GM12801 (cell line): ENCODE data around the gene OTUB1.

Source experiments
- TF ChIP-seq, protein P1 (sequence below): IDR thresholded peaks from one replicate; pipeline ENCODE4 v1.5.1; 2011; ENCODE audit warnings: control low read depth; ENCODE audit not compliant: insufficient read length; ENCODE audit errors: extremely low read depth

The OTUB1 gene

DNA sequence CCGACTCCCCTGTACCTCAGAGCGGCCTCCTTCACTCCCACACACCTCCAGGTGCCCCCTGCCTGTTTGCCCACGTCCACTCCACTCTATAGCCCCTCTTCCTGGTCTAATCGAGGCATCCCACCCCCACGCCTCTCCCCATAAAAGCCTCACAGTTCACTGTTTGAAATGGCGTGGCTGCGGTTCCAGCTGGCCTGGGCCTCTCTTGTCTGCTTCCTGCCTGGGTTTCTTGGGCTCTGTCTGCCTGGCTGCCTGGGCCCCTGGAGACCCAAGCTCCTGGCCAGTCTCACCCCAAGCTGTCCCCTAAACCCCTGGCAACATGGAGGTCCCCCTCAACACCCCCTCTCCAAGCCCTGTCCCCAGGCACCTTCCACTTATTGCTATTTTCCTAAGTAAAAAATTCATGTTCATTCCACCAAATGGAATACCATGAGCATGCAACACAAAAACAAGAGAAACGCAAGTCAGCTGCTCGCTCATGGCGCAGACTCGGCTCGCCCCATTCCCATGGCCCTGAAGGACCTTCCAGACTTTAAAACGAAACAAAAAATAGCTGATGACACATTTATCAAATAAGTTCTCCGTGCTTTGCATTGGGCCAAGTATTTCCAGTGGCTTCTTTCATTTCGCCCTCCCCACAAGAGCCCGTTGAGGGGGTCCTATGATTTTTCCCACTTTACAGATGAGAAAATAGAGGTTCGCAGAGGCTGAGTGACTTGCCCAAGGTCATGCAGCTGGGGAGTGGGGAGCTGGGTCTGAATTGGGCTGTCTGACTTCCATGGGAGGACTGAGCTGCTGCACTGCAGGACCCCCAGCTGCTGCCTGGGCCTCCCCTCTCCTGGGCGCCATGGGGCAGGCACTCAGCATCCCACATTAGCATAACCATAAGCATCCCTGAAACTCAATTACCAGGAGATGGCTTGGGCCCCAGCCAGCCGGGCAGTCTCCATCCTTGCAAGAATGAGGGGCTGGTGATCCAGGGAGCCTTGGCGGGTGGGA lies 37.8 kb downstream of the OTUB1 start:
- TF ChIP-seq, protein P1, sequence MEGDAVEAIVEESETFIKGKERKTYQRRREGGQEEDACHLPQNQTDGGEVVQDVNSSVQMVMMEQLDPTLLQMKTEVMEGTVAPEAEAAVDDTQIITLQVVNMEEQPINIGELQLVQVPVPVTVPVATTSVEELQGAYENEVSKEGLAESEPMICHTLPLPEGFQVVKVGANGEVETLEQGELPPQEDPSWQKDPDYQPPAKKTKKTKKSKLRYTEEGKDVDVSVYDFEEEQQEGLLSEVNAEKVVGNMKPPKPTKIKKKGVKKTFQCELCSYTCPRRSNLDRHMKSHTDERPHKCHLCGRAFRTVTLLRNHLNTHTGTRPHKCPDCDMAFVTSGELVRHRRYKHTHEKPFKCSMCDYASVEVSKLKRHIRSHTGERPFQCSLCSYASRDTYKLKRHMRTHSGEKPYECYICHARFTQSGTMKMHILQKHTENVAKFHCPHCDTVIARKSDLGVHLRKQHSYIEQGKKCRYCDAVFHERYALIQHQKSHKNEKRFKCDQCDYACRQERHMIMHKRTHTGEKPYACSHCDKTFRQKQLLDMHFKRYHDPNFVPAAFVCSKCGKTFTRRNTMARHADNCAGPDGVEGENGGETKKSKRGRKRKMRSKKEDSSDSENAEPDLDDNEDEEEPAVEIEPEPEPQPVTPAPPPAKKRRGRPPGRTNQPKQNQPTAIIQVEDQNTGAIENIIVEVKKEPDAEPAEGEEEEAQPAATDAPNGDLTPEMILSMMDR: no peak

DNA sequence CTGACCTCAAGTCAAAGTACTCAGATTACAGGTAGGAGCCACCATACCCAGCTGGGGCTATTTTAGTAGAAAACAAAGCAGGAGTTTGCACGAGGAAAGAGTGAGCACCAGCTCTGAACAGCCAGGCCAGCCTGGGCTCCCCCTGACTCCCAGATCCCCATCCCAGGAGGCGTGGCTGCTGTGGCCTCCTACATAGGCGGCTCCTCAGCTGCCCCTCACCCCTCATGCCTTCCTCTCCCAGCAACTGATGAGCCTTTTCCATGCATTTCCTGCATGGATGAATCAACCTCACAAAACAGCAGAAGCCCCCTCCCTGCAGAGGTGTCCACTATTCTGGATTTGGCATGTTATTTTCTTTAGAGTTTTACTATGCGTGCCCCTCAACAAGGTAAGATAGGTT lies 39.0 kb downstream of the OTUB1 start:
- TF ChIP-seq, protein P1: no peak

DNA sequence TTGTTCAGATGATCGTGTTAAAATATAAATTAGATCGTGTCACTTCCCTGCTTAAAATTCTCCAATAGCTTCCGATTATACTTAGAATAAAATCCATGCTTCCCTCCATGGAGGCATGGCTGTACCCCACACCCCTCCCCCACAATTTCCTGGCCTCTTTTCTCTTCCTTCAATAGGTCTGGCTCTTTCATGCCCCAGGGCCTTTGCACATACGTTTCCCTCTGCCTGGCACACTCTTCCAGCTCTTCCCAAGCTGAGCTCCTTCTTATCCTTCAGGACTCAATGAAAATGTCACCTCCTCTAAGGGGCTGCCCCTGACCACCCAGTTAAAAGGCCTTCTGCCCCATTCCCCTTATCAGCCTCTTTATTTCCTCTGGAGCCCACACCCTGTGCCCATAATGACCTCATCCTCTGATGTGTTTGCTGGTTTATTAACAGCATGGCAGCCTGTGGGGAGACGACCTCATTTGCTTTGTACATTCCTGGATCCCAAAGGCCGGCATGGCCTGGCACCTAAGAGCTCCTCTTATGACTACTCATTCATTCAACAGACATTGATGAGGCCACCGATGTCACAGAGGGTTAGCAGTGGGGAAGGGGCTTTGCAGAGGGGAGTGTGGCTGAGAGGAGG lies 40.5 kb downstream of the OTUB1 start:
- TF ChIP-seq, protein P1: no peak

DNA sequence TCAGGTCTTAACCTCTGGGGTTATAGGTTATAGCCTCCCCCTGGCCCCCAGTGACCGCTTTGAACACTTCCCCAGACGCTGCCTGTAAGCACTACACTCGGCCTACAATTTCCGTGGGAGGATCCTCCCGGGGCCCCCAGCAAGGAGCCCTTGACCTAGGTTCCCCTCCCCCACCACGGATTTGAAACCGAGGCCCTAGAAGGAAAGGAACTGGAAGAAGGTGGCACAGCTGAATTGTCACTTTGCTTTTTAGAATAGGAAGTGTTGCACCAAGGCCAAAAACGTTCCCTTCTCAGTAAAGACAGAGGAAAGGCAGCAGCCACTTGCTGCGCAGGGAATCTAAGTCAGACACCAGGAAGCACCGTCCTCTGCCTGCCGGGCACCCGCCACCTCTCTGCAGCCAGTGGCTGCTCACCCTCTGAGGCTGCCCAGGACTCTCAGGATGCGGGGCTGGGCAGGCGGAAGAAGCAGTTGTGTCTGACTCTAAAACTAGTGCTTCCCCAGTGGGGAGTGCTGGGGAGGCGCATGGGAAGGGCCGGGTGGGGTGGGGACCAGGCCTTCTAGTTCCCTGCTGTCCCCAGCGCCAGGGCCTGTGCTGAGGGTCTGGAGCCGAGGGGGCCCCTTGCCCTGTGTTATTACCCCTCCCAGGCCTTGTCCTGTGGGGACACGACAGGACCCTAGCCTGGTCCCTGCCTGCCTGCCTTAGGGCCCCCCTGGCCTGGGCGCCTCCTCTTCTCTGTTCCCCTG lies 41.6 kb downstream of the OTUB1 start:
- TF ChIP-seq, protein P1: no peak

DNA sequence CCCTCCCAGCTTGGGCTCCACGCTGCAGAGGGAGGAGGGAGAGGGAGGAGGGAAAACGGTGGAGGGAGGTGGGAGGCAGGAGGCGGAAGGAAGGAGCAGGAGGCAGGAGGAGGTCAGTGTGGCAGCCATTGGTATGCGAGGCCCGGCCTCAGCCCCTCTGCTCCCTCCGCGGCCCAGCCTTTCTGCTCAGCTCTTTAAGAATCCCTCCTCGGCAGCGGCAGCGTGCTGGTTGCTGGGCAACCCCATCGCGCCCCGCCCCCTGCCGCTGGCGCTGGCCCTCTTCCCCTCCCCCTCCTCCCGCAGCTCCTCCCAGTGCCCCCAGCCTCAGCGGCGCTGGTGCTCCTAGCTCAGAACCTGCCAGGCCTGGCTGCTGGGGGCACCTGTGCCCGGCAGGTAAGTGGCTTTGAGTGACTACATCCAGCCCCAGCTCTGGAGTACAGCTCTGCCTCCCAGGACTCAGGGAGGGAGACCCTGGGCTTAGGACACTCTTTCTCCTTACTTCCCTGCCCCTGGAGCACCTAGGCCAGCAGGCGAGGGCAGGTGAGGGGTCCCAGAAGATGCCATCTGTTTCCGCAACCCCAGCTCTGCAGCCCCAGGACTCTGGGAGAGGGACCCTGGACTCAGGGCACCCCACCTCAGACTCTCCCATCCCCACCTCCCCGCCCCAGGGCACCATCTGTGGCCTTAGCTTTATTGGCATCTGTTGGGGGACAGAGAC lies 42.3 kb downstream of the OTUB1 start:
- TF ChIP-seq, protein P1: no peak

DNA sequence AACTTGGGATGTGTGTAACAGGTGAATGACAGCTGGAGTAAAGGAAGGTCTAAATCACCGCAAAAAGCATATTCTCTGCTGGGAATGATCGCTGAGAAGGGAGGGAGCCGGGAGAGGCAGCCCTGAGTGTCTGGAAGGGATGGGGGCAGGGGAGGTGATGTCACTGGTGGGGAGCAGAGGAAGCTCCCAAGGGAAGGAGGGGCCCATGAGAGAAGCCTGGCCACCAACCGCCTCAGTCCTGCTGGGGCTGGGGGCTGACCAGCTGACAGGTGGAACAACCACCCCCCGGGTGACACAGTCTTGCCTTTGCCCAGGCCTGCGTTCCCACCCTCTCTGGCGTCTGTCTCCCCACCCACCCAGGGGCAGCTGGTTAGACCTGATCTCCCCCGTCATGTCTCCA lies 43.5 kb downstream of the OTUB1 start:
- TF ChIP-seq, protein P1: no peak
